Activated T-cell treated with anti-CD3 and anti-CD28 coated beads for 4 hours (primary cell): ENCODE measurements around the gene FHIT.

Source experiments
- DNase-seq: peaks from one replicate; pipeline ENCODE4 v3.0.0-alpha.2; 2020

FHIT gene

GRCh38 chr3:59769127-59769750 lies 1482.0 kb downstream of the FHIT start:
- DNase-seq, result no peak

GRCh38 chr3:59766200-59766872 lies 1484.9 kb downstream of the FHIT start:
- no peak for DNase-seq

GRCh38 chr3:59764171-59764570 lies 1487.1 kb downstream of the FHIT start:
- no peak for DNase-seq

- DNase-seq, result no peak
Measured at GRCh38 chr3:59762941-59763340, 1488.3 kb downstream of the FHIT start.

GRCh38 chr3:59759298-59760031 lies 1491.8 kb downstream of the FHIT start:
- DNase-seq, result no peak

GRCh38 chr3:59758672-59759071 lies 1492.6 kb downstream of the FHIT start:
- DNase-seq, result no peak

GRCh38 chr3:59756934-59757333 lies 1494.3 kb downstream of the FHIT start:
- DNase-seq, result no peak

- no peak for DNase-seq
Measured at GRCh38 chr3:59754456-59755129, 1496.7 kb downstream of the FHIT start.

GRCh38 chr3:59753808-59754450 lies 1497.3 kb downstream of the FHIT start:
- DNase-seq, result no peak

- no peak for DNase-seq
Measured at GRCh38 chr3:59752925-59753324, 1498.3 kb downstream of the FHIT start.

GRCh38 chr3:59751606-59752005 lies 1499.6 kb downstream of the FHIT start:
- no peak for DNase-seq

GRCh38 chr3:59750391-59750790 lies 1500.9 kb downstream of the FHIT start:
- no peak for DNase-seq

GRCh38 chr3:59749291-59749690 lies 1502.0 kb downstream of the FHIT start:
- no peak for DNase-seq

- DNase-seq, result no peak
Measured at GRCh38 chr3:59746585-59746984, 1504.7 kb downstream of the FHIT start.

- no peak for DNase-seq
Measured at GRCh38 chr3:59737241-59737640, 1514.0 kb downstream of the FHIT start.

- DNase-seq, result no peak
Measured at GRCh38 chr3:59734061-59734460, 1517.2 kb downstream of the FHIT start.

- DNase-seq, result no peak
Measured at GRCh38 chr3:59733041-59733809, 1518.0 kb downstream of the FHIT start.

GRCh38 chr3:59731943-59732342 lies 1519.3 kb downstream of the FHIT start:
- DNase-seq, result no peak

GRCh38 chr3:59730591-59730990 lies 1520.7 kb downstream of the FHIT start:
- no peak for DNase-seq

GRCh38 chr3:59728587-59728908 lies 1522.7 kb downstream of the FHIT start:
- no peak for DNase-seq

- DNase-seq, result no peak
Measured at GRCh38 chr3:59727902-59728586, 1523.2 kb downstream of the FHIT start.

- no peak for DNase-seq
Measured at GRCh38 chr3:59726279-59726678, 1525.0 kb downstream of the FHIT start.
